DOHH2 (cell line): ENCODE results near the gene AHCTF1.

ENCODE experiments used
- CTCF ChIP-seq: fragments of 200-600 bp; sonication (generic); IDR thresholded peaks from one replicate; pipeline ENCODE4 v1.5.1; 2014; ENCODE audit warnings: antibody characterized with exemption, mild to moderate bottlenecking, low read depth, low read length; ENCODE audit not compliant: poor library complexity, severe bottlenecking
- EZH2phosphoT487 ChIP-seq: fragments of 200-600 bp; sonication (generic); IDR thresholded peaks from 2 replicates; pipeline ENCODE4 v1.6.1; 2017; ENCODE audit warnings: borderline replicate concordance, mild to moderate bottlenecking, antibody characterized with exemption, low read length, moderate library complexity, mixed read lengths

DNA sequence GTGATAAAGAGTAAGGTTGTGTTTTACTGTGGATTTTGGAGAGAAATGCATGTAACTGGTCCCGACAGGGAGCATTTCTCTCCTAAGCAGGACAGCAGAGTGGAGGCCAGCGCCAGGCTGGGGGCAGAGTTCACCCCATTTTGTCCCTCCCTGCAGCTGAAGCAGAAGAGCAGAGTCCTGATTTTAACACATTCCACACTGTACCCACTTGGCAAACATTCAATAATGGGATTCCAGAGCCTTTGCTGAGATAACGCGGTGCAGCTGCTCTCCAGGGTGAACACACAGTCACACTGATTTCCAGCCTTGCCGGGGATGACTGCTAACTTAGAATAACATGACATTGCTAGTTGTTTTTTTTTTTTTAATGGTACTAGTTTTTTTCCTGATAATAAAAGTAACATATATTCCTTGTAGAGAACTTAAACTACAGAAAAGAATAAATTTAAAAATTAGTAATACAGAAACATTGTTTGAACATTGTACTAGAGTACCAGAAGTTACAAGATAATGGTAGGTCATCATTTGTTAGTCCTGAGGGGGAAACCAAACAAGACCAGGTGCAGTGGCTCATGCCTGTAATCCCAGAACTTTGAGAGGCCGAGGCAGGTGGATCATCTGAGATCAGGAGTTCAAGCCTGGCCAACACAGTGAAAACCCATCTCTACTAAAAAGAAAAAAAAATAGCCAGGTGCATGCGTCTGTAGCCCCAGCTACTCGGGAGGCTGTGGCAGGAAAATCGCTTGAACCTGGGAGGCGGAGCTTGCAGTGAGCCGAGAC is 130.3 kb downstream of the AHCTF1 start:
- TF ChIP-seq CTCF (no peak), EZH2phosphoT487 (no peak)
